Fibroblast of mammary gland (primary cell): ENCODE data around the gene FAM89A.
"Not testable (repeated sequence)": the region's sequence is repeated elsewhere in the genome, so short reads cannot be mapped to it uniquely, and the experiment has no call there.

Experiments used
- DNase-seq: peaks from one replicate; pipeline ENCODE4 v3.0.0-alpha.2; 2010; ENCODE audit warnings: low read depth
- H3K4me3 ChIP-seq: 2 replicates; pipeline ENCODE4 v1.5.1; 2011; ENCODE audit warnings: low read depth, mild to moderate bottlenecking, low read length, moderate library complexity; ENCODE audit not compliant: control insufficient read depth
- CTCF ChIP-seq: conservative IDR thresholded peaks from 2 replicates; pipeline ENCODE4 v1.5.1; 2011; ENCODE audit warnings: low read depth, low read length, inconsistent platforms; ENCODE audit not compliant: control insufficient read depth, insufficient read depth

Gene FAM89A

GRCh38 chr1:231058416-231059109 is 18.5 kb upstream of the FAM89A start:
- no peak for TF ChIP-seq CTCF
- no peak overlapping the region for H3K4me3 ChIP-seq
- DNase-seq = no peak

- TF ChIP-seq CTCF = no peak
- no peak overlapping the region for H3K4me3 ChIP-seq
- DNase-seq = no peak
Observed at GRCh38 chr1:231057410-231057809, 17.4 kb upstream of the FAM89A start.

- no peak for DNase-seq
- H3K4me3 ChIP-seq = no peak overlapping the region
- TF ChIP-seq CTCF = no peak
Observed at GRCh38 chr1:231055271-231055670, 15.2 kb upstream of the FAM89A start.

GRCh38 chr1:231053493-231054162 is 13.6 kb upstream of the FAM89A start:
- H3K4me3 ChIP-seq = no peak overlapping the region
- no peak for TF ChIP-seq CTCF
- peak; percentile 55 for DNase-seq

GRCh38 chr1:231052777-231053176 is 12.7 kb upstream of the FAM89A start:
- H3K4me3 ChIP-seq = no peak overlapping the region
- DNase-seq = no peak
- no peak for TF ChIP-seq CTCF

- not testable (repeated sequence) for H3K4me3 ChIP-seq, DNase-seq
Observed at GRCh38 chr1:231050932-231051331, 10.9 kb upstream of the FAM89A start.

GRCh38 chr1:231050395-231050794 is 10.3 kb upstream of the FAM89A start:
- TF ChIP-seq CTCF = no peak
- no peak for DNase-seq
- H3K4me3 ChIP-seq = no peak overlapping the region
